HG03520 (cell line): ENCODE data around the gene CDKN1B.

ENCODE experiments used
- ATAC-seq: cut with Tn5 transposase; IDR thresholded peaks from one replicate; pipeline ENCODE4 v1.9.1; 2021; ENCODE audit warnings: mild to moderate bottlenecking, moderate library complexity; ENCODE audit not compliant: unreplicated experiment

CDKN1B gene

GRCh38 chr12:12749433-12749832 lies 32.3 kb downstream of the CDKN1B start:
- no peak for ATAC-seq

DNA sequence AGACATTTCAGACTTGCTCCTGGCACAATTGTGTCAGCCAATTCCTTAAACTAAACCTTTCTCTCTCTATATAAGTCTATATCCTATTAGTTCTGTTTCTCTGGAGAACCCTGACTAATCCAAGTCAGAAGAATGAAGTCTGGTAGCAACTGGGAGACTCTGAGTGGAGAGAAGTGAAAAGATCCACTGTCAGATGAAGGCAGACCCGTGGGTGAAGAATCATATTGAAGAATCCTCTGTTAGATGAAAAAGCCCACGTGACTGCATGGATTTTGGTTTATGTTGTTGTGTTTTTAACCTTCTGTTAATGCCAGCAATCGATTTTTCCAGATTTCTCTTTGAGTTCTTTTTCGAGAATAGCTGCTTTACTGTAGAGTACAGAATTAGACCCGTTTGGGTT lies 38.8 kb downstream of the CDKN1B start:
- no peak for ATAC-seq

DNA sequence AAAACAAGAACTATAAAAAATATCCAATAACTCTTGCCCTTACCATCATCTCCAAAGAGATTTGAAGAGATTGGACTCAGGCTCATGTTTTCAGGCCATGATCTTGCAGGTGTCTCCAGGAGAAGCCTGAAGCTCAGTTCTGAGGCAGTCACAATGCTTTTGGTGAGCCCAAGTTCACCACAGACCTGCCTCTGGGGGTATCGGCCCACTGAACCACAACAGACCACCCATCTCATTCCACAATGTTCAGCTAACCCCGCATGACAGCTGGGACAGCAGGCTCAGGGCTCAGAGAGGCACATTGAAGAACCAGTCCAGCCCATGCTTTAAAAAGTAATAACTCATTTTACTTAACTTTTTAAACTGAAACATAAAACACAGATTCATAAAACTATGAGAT lies 40.0 kb downstream of the CDKN1B start:
- ATAC-seq = no peak

- no peak for ATAC-seq
Observed at GRCh38 chr12:12759234-12759915, 42.2 kb downstream of the CDKN1B start.

- no peak for ATAC-seq
Observed at GRCh38 chr12:12764824-12765223, 47.7 kb downstream of the CDKN1B start.

DNA sequence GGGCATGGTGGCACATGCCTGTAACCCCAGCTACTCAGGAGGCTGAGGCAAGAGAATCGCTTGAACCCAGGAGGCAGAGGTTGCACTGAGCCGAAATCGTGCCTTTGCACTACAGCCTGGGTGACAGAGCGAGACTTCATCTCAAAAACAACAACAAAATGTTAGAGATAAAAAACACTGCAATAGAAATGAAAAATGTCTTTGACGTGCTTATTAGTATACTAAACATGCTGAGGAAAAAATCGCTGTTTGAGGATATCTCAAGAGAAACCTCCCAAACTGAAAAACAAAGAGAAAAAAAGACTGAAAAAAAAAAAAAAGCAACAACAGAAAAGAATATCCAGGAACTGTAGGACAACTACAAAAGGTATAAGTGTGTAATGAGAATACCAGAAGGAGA lies 53.1 kb downstream of the CDKN1B start:
- no peak for ATAC-seq
